NCI-H345 (cell line): ENCODE data around the gene HOATZ.

Experiments
- DNase-seq: peaks from one replicate; lab custom pipeline; 2025; lab: John Stamatoyannopoulos, UW

HOATZ gene

DNA sequence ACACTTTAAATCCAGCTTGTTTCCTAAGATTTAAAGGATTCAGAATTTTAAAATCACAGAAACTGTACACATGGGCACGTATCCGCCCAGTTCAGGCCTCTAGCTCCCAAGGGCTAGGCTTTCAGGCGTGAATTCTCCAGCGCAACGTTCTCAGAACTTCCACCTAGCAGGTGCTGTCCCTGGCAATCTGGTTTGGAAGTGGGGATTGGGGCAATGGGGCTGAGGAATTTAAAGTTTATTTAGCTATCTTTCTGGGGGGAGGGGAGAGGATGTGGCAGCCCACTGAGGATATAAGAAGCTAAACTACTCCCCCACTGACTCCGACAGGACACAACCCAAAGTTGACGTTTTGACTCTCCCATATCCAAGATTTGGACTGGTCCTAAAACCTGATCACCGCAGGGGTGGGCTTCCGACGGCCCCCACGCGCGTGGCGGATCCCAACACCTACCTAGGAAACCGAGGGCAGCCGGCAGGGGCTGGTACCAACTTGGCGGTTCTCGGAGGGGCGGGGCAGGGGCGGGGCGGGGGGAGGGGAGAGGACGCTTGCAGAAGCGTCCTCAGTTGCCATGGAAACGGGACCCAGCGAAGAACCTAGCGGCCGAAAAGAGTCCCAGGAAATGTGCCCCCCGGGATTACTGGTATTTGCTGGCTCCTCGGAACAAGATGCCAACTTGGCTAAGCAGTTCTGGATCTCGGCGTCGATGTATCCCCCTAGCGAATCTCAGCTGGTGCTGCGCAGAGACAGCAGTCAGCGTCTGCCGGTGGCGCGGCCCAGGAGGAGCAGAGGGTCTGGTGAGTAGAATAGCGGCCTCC, at the start of gene HOATZ:
HOATZ (plus strand) TSS at position 563 of the 816 bp plus-strand sequence; CDS start at position 570, 7 bp downstream.
- peak; percentile 81 for DNase-seq

GRCh38 chr11:111465400-111465799, 49.2 kb upstream of the HOATZ start:
- DNase-seq, result no peak

GRCh38 chr11:111466615-111467014, 48.0 kb upstream of the HOATZ start:
- no peak for DNase-seq

GRCh38 chr11:111469200-111469599, 45.4 kb upstream of the HOATZ start:
- no peak for DNase-seq

- DNase-seq, result no peak
Measured at GRCh38 chr11:111472228-111472627, 42.4 kb upstream of the HOATZ start.

GRCh38 chr11:111474432-111474831, 40.1 kb upstream of the HOATZ start:
- no peak for DNase-seq

DNA sequence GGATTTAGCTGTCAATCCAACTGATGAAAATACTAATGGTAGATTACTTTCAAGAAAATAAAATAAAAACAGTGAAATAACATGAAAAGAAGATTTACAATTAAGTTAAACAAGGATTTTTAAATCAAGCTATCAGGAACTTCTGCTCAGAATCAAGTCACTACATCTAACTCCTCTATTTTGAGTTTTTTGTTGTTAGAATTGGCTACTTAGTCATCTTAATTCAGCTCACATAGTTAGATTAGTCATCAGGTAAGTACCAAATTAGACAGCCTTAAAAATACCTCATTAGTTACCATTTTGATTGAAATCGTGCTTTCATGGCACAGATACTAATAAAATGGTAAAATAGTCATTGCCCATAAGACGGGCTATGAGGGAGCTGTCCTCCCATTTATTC, 38.2 kb upstream of the HOATZ start:
- DNase-seq, result no peak

- DNase-seq, result no peak
Measured at GRCh38 chr11:111476956-111477355, 37.6 kb upstream of the HOATZ start.

- DNase-seq, result no peak
Measured at GRCh38 chr11:111477898-111478297, 36.7 kb upstream of the HOATZ start.

- no peak for DNase-seq
Measured at GRCh38 chr11:111479666-111480065, 34.9 kb upstream of the HOATZ start.

DNA sequence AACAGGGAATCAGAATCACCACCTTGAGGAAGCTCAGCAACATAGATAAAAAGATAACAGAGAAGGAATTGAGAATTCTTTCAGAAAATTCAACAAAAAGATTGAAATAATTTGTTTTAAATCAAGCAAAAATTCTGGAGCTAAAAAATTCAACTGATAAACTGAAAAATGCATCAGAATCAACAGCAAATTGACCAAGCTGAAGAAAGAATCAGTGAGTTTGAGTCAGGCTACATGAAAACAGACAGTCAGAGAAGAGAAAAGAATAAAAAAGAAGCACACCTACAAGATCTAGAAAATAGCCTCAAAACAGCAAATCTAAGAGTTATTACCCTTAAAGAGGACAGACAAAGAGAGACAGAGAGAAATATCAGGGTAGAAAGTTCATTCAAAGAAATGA, 31.1 kb upstream of the HOATZ start:
- no peak for DNase-seq

- no peak for DNase-seq
Measured at GRCh38 chr11:111490496-111490895, 24.1 kb upstream of the HOATZ start.

DNA sequence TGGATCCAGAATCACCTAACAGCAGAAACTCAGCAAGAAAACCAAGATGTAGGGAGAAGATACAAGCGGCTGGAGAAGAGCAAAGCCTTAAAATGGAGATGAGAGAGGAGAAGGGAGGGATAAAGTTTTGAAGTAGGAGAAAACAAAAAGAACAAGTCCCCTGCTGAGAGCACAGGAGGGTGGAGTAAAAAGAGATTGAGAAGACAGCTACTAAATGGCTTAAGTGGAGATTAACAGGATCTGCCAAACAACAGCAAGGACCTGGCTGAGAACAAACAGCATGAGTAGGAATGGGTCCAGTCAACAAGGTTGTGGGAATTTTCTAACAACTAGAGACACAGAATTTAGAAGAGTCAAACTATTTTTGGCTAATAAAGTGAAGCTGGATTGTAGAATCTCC, 20.5 kb upstream of the HOATZ start:
- no peak for DNase-seq

DNA sequence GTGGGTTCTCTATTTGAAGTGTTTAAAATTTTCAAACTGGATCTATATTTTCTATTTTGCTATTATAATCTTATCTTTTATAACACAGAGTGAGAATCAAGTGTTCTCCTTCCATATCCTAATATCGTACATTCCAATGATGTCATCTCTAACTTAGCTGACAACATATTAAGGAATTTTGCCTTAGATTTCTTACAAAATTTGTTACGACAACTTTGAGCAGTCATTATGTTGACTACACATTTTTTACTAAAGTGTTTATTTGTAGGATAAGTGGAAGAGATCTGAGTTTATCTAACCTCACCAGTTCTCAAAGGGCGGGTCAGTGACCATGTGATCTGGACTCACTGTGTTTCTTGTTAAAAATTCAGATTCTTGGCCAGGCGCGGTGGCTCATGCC, 15.1 kb upstream of the HOATZ start:
- DNase-seq, result no peak

GRCh38 chr11:111500481-111500880, 14.1 kb upstream of the HOATZ start:
- DNase-seq, result peak; percentile 44

- no peak for DNase-seq
Measured at GRCh38 chr11:111502611-111503010, 12.0 kb upstream of the HOATZ start.

DNA sequence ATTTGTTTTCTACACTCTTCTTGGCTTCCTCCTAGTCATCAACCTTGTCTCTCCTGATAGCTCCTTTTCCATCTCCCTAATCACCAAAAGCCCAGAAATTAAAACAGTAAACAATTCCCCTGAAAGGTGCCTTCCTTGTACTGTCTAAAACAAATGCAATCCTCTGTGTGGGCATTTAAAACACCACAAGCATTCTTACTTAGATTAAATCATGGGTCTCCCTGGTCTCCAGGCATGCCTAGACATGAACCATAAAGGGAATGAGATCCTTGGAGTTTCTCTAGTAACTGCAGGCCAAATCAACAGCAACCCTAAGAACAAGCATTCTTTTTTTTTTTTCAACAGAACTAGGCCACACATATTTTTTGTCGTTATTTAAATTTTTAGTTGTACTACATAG, 4.3 kb upstream of the HOATZ start:
- DNase-seq, result no peak

- peak; percentile 27 for DNase-seq
Measured at GRCh38 chr11:111512296-111513239, 2.0 kb upstream of the HOATZ start, which contains the start of gene BTG4. Gene BTG4, minus strand, starts transcription at chr11:111512386. Its CDS starts 13,610 bp downstream, at chr11:111498776.

DNA sequence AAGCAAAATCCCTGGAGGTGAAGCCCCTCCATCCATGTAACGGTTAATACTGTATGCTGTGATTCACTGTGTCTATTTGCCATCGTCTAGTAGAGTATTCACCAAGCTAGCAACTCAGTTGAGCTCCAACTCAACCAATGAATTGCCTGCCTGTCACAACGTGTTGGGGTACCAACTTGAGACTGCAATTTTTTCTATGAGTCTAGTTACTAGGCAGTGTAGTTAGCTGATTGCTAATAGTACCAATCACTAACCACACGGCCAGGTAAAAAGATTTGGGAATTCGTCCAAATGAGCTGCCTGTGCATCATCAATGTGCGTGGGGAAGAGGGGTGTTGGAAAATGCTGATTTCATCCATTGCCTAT, 1.4 kb upstream of the HOATZ start:
- no peak for DNase-seq

DNA sequence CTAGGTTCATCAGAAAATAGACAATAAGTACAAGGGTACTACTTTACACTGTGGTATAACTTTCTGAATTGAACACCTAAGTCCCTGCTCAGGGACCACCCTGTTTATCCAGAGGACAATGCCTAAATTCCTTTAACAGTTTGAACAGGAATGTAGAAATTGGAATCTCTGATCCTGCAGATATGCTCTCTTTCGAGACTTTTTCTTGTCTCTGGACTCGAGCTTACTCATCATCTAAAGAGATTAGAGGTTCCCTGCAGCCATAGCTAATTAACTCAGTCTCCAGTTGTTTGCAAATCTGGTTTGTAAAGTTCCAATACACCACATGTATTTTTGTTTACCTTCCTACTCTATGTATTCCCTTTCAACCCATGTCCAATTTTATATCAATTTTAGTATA, 1.0 kb downstream of the HOATZ start:
- no peak for DNase-seq

- no peak for DNase-seq
Measured at GRCh38 chr11:111518668-111519067, 4.1 kb downstream of the HOATZ start.

GRCh38 chr11:111520560-111520959, 6.0 kb downstream of the HOATZ start:
- DNase-seq, result no peak

- DNase-seq, result no peak
Measured at GRCh38 chr11:111521135-111521534, 6.6 kb downstream of the HOATZ start.
